Parathyroid adenoma (tissue), 2 donors: Measurements from ENCODE around the gene FKBP10.

Experiments used
- H2AFZ ChIP-seq: fragments of 300-600 bp; sonication (generic); one replicate; pipeline ENCODE4 v1.7.0; 2017; ENCODE audit warnings: antibody characterized with exemption, mild to moderate bottlenecking
- H3K27ac ChIP-seq: fragments of 300-600 bp; sonication (generic); one replicate; pipeline ENCODE4 v1.7.0; 2017
- H3K27me3 ChIP-seq: fragments of 300-600 bp; sonication (generic); one replicate; pipeline ENCODE4 v1.7.0; 2017; ENCODE audit warnings: low read length; ENCODE audit not compliant: control insufficient read depth, insufficient read depth
- H3K36me3 ChIP-seq: fragments of 300-600 bp; sonication (generic); one replicate; pipeline ENCODE4 v1.7.0; 2017; ENCODE audit warnings: low read length; ENCODE audit not compliant: control insufficient read depth, insufficient read depth
- H3K4me1 ChIP-seq: fragments of 300-600 bp; sonication (generic); one replicate; pipeline ENCODE4 v1.7.0; 2017; ENCODE audit warnings: control low read depth
- H3K4me2 ChIP-seq: fragments of 300-600 bp; sonication (generic); one replicate; pipeline ENCODE4 v1.7.0; 2017; ENCODE audit warnings: low read length
- H3K4me3 ChIP-seq: fragments of 300-600 bp; sonication (generic); one replicate; pipeline ENCODE4 v1.7.0; 2017; ENCODE audit warnings: low read depth, low read length
- H3K79me2 ChIP-seq: fragments of 300-600 bp; sonication (generic); one replicate; pipeline ENCODE4 v1.7.0; 2017; ENCODE audit warnings: control low read depth
- H3K9ac ChIP-seq: fragments of 300-600 bp; sonication (generic); one replicate; pipeline ENCODE4 v1.7.0; 2017; ENCODE audit warnings: mild to moderate bottlenecking
- H3K9me3 ChIP-seq: fragments of 300-600 bp; sonication (generic); one replicate; pipeline ENCODE4 v1.7.0; 2017; ENCODE audit warnings: low read length; ENCODE audit not compliant: control insufficient read depth
- CTCF ChIP-seq: fragments of 300-600 bp; sonication (generic); IDR thresholded peaks from one replicate; pipeline ENCODE4 v1.7.0; 2017; ENCODE audit warnings: antibody characterized with exemption, mild to moderate bottlenecking
- donor health status: primary hyperparathyroidism.

The FKBP10 gene

GRCh38 chr17:41822216-41823140, 9.7 kb downstream of the FKBP10 start:
- no peak overlapping the region for H3K4me3 ChIP-seq
- H3K36me3 ChIP-seq: no peaks in the 10 kb centered on the region
- H3K79me2 ChIP-seq: no peaks in the 10 kb centered on the region
- no peak overlapping the region for H2AFZ ChIP-seq
- no peaks in the 10 kb centered on the region for H3K4me1 ChIP-seq
- no peak for TF ChIP-seq CTCF
- no peaks in the 10 kb centered on the region for H3K9me3 ChIP-seq
- H3K27ac ChIP-seq: no peak overlapping the region
- H3K9ac ChIP-seq: no peak overlapping the region
- H3K4me2 ChIP-seq: no peak overlapping the region
- no peaks in the 10 kb centered on the region for H3K27me3 ChIP-seq

GRCh38 chr17:41823141-41823524, 10.3 kb downstream of the FKBP10 start:
- H3K27ac ChIP-seq: no peak overlapping the region
- no peaks in the 10 kb centered on the region for H3K79me2 ChIP-seq
- no peak overlapping the region for H3K9ac ChIP-seq
- H2AFZ ChIP-seq: no peak overlapping the region
- H3K4me3 ChIP-seq: no peak overlapping the region
- H3K4me1 ChIP-seq: no peaks in the 10 kb centered on the region
- TF ChIP-seq CTCF: no peak
- H3K27me3 ChIP-seq: no peaks in the 10 kb centered on the region
- no peaks in the 10 kb centered on the region for H3K9me3 ChIP-seq
- H3K36me3 ChIP-seq: no peaks in the 10 kb centered on the region
- H3K4me2 ChIP-seq: no peak overlapping the region

- no peaks in the 10 kb centered on the region for H3K27me3 ChIP-seq
- no peak overlapping the region for H3K27ac ChIP-seq
- no peaks in the 10 kb centered on the region for H3K4me1 ChIP-seq
- no peak overlapping the region for H3K4me3 ChIP-seq
- no peak overlapping the region for H3K9ac ChIP-seq
- no peaks in the 10 kb centered on the region for H3K9me3 ChIP-seq
- no peaks in the 10 kb centered on the region for H3K79me2 ChIP-seq
- no peak overlapping the region for H2AFZ ChIP-seq
- no peaks in the 10 kb centered on the region for H3K36me3 ChIP-seq
- no peak for TF ChIP-seq CTCF
- no peak overlapping the region for H3K4me2 ChIP-seq
Observed at GRCh38 chr17:41823580-41823979, 10.8 kb downstream of the FKBP10 start.

GRCh38 chr17:41824086-41824485, 11.3 kb downstream of the FKBP10 start:
- H3K4me3 ChIP-seq: no peak overlapping the region
- H3K9me3 ChIP-seq: no peaks in the 10 kb centered on the region
- H3K9ac ChIP-seq: no peak overlapping the region
- TF ChIP-seq CTCF: no peak
- no peak overlapping the region for H2AFZ ChIP-seq
- H3K36me3 ChIP-seq: no peaks in the 10 kb centered on the region
- H3K27me3 ChIP-seq: no peaks in the 10 kb centered on the region
- H3K4me1 ChIP-seq: no peaks in the 10 kb centered on the region
- H3K4me2 ChIP-seq: no peak overlapping the region
- no peak overlapping the region for H3K27ac ChIP-seq
- H3K79me2 ChIP-seq: no peaks in the 10 kb centered on the region
